ENCODE data around the gene SMARCAL1.

Gene SMARCAL1

GRCh38 chr2:216450784-216451183 is 38.5 kb downstream of the SMARCAL1 start:
- DNase-seq (ENCODE audit: low read depth in 2 of 2): no peak
- H3K4me3 ChIP-seq (replicated peaks in 1 of 2; ENCODE audit: low read depth in 2 of 2, low read length in 2 of 2): no peak overlapping the region
- TF ChIP-seq, protein P1, sequence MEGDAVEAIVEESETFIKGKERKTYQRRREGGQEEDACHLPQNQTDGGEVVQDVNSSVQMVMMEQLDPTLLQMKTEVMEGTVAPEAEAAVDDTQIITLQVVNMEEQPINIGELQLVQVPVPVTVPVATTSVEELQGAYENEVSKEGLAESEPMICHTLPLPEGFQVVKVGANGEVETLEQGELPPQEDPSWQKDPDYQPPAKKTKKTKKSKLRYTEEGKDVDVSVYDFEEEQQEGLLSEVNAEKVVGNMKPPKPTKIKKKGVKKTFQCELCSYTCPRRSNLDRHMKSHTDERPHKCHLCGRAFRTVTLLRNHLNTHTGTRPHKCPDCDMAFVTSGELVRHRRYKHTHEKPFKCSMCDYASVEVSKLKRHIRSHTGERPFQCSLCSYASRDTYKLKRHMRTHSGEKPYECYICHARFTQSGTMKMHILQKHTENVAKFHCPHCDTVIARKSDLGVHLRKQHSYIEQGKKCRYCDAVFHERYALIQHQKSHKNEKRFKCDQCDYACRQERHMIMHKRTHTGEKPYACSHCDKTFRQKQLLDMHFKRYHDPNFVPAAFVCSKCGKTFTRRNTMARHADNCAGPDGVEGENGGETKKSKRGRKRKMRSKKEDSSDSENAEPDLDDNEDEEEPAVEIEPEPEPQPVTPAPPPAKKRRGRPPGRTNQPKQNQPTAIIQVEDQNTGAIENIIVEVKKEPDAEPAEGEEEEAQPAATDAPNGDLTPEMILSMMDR (IDR thresholded peaks at IDR 0.05; ENCODE audit: low read depth, low read length): no peak

DNA sequence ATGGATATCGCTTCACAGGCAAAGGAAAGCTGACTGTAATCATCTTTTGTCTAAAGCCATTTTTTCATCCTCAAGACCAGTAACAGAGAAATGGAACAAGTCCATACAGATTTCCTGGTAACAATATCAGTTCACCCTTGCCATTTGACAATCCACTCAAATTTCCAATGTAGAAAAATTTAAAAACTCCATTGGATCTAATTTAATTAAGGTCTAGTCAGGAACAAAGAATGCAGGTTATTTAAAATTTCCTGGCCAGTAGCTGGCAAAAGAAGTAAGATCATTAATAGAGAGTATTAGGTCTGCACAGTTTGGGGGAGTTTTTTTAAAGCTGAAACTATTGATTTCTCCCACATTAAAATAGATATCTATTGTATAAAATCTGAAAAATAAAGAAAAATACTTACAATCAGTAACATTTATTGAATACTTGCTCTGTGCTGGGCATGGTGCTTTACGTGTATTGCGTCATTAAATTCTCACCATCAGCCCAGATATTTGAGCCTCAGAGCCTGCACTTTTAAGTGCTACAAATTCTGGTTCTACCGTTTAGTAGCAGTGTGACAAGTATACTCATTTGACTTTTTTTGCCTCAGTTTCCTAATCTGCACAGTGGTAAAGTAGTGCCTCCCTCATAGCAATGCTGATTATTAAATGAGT is 41.8 kb downstream of the SMARCAL1 start:
- TF ChIP-seq, protein P1 (IDR thresholded peaks at IDR 0.05; ENCODE audit: low read depth, low read length): no peak
- H3K4me3 ChIP-seq (replicated peaks in 1 of 2; ENCODE audit: low read depth in 2 of 2, low read length in 2 of 2): no peak overlapping the region
- DNase-seq (ENCODE audit: low read depth in 2 of 2): no peak

DNA sequence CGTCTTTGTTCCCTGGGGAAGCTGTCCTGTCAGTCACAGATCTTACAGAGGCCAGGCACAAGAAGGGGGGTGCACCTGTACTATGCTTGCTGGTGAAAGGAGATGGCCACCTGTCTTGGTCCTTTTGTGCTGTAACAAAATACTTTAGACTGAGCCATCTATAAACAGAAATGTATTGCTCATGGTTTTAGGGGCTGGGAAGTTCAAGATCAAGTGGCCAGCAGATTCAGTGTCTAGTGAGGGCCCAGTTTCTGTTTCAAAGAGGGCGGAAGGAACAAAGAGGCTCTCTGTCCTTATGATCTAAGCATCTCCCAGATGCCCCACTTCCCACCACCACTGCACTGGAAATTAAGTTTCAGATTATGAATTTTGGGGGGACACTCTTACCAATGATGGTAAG is 50.9 kb downstream of the SMARCAL1 start:
- H3K4me3 ChIP-seq (replicated peaks in 1 of 2; ENCODE audit: low read depth in 2 of 2, low read length in 2 of 2): no peak overlapping the region
- no peak for DNase-seq (ENCODE audit: low read depth in 2 of 2)
- TF ChIP-seq, protein P1 (IDR thresholded peaks at IDR 0.05; ENCODE audit: low read depth, low read length): no peak

GRCh38 chr2:216464104-216464720 is 51.9 kb downstream of the SMARCAL1 start:
- no peak overlapping the region for H3K4me3 ChIP-seq (replicated peaks in 1 of 2; ENCODE audit: low read depth in 2 of 2, low read length in 2 of 2)
- TF ChIP-seq, protein P1 (IDR thresholded peaks at IDR 0.05; ENCODE audit: low read depth, low read length): no peak
- DNase-seq (ENCODE audit: low read depth in 2 of 2): no peak

GRCh38 chr2:216465579-216466195 is 53.4 kb downstream of the SMARCAL1 start:
- no peak overlapping the region for H3K4me3 ChIP-seq (replicated peaks in 1 of 2; ENCODE audit: low read depth in 2 of 2, low read length in 2 of 2)
- TF ChIP-seq, protein P1 (IDR thresholded peaks at IDR 0.05; ENCODE audit: low read depth, low read length): no peak
- no peak for DNase-seq (ENCODE audit: low read depth in 2 of 2)

GRCh38 chr2:216467845-216468244 is 55.6 kb downstream of the SMARCAL1 start:
- no peak for DNase-seq (ENCODE audit: low read depth in 2 of 2)
- TF ChIP-seq, protein P1 (IDR thresholded peaks at IDR 0.05; ENCODE audit: low read depth, low read length): no peak
- no peak overlapping the region for H3K4me3 ChIP-seq (replicated peaks in 1 of 2; ENCODE audit: low read depth in 2 of 2, low read length in 2 of 2)

Data from cardiac fibroblast (primary cell).